Psoas muscle (tissue), 8 donors: Measurements from ENCODE around the gene SLC37A1. TPM values are rescaled to one million over a fixed set of nuclear protein-coding genes. Genes with fewer than 3 reads are reported as not detected.
A peak's percentile ranks its signal among the peaks of the same experiment; 100 is the strongest.

Experiments used
- ATAC-seq, 4 donors: fragments of 200-7000 bp; cut with Tn5 transposase; one replicate each; pipeline ENCODE4 v1.9.1; 2020; ENCODE audit warnings: moderate library complexity in 3 of 4, mild to moderate bottlenecking in 2 of 4
- DNase-seq, 2 donors: peaks; one replicate each; pipeline ENCODE4 v3.0.0-alpha.2; 2020
- H3K27ac ChIP-seq: fragments of 200-600 bp; one replicate; pipeline ENCODE4 v1.8.0; 2022
- H3K27me3 ChIP-seq, 3 donors: fragments of 200-600 bp in 1 of 3; one replicate each; pipeline versions ENCODE4 v1.6.1 to v1.8.0; 2013 to 2022; ENCODE audit warnings: low read length in 2 of 3, mild to moderate bottlenecking in 2 of 3, moderate library complexity in 1 of 3; ENCODE audit not compliant: insufficient read depth in 3 of 3
- H3K36me3 ChIP-seq, 2 donors: fragments of 200-600 bp in 1 of 2; one replicate each; pipeline versions ENCODE4 v1.6.1 to v1.8.0; 2013 to 2022; ENCODE audit warnings: low read depth in 1 of 2, mild to moderate bottlenecking in 1 of 2, moderate library complexity in 1 of 2; ENCODE audit not compliant: insufficient read depth in 1 of 2
- H3K4me1 ChIP-seq: fragments of 200-600 bp; one replicate; pipeline ENCODE4 v1.8.0; 2022
- H3K4me3 ChIP-seq: fragments of 200-600 bp; one replicate; pipeline ENCODE4 v1.8.0; 2022; ENCODE audit warnings: mild to moderate bottlenecking
- H3K9me3 ChIP-seq: fragments of 200-600 bp; one replicate; pipeline ENCODE4 v1.8.0; 2022
- CTCF ChIP-seq: fragments of 200-600 bp; IDR thresholded peaks from one replicate; pipeline ENCODE4 v1.8.0; 2022; ENCODE audit warnings: antibody characterized with exemption
- WGBS, 3 donors: extraction: QIAGEN DNeasy Blood & Tissue Kit; methylation state at CpG; one replicate each; pipeline versions ENCODE4 v1.1.6 to v1.1.7; 2013; 5-methylcytosine and 5-hydroxymethylcytosine counted together
- intact Hi-C, 2 donors: fragments of 100-400 bp; cut with DNase I; formaldehyde crosslinking; loops; one replicate each; pipeline versions ENCODE4 v1.11.0 to v1.14.2; 2022
- polyA plus RNA-seq, 3 donors: library from polyadenylated mRNA; stranded (reverse); fragments of 200-250 nt; gene quantifications; one replicate each; pipeline ENCODE4 v1.2.3, GENCODE V29; 2013
- total RNA-seq, 4 donors: library from RNA; stranded (reverse); fragmentation: NEBNext Ultra II Directional in 2 of 4; extraction: Animal tissue kit (Norgen Biotek cat#: 25700) in 2 of 4; gene quantifications; one replicate each; pipeline versions ENCODE4 v1.2.1 to v1.2.4, GENCODE V29; 2021 to 2023
- donor health status: healthy with polysubstance abuse.
- donor health status: DM: no; HTN: no; CAD: no; lungs with moderate emphysema.
- donor health status: Bipolar disorder and iron deficiency.
- donor health status: healthy.
- donor health status: DM: yes; HTN: yes; CAD: no.
- donor health status: DM: no; HTN: no; CAD: no.
- donor health status: DM: no; HTN: no; CAD: no.
- donor health status: DM: yes; HTN: yes; CAD: no.

The SLC37A1 gene
- total and polyA plus RNA-seq, 7 donors: 1.6 to 18.9 (median 8.0) TPM

GRCh38 chr21:42565886-42566523, 52.4 kb downstream of the SLC37A1 start:
- intact Hi-C loops: no loop called here
- no peak for TF ChIP-seq CTCF
- DNase-seq (no peak), ATAC-seq (no peak)
- no peaks in the 10 kb centered on the region for H3K27me3 ChIP-seq
- H3K4me1 ChIP-seq: no peaks in the 10 kb centered on the region
- no peaks in the 10 kb centered on the region for H3K9me3 ChIP-seq
- H3K4me3 ChIP-seq: no peak overlapping the region
- whole genome bisulfite sequencing, 3 donors: 89 to 95% (median 92%) methylated on average over 12 to 13 of the region's 13 CpGs
- H3K36me3 ChIP-seq: peaks cover 0 to 82% of the 10 kb centered on the region in 2 donors
- no peak overlapping the region for H3K27ac ChIP-seq

GRCh38 chr21:42566524-42567213, 53.0 kb downstream of the SLC37A1 start:
- no peak overlapping the region for H3K27ac ChIP-seq
- ATAC-seq (no peak), DNase-seq (no peak)
- H3K4me1 ChIP-seq: no peaks in the 10 kb centered on the region
- 83 to 86% (median 85%) methylated on average over 16 of the region's 16 CpGs for WGBS, 3 donors
- H3K9me3 ChIP-seq: no peaks in the 10 kb centered on the region
- peaks cover 0 to 80% of the 10 kb centered on the region in 2 donors for H3K36me3 ChIP-seq
- no peak overlapping the region for H3K4me3 ChIP-seq
- intact Hi-C loops: no loop called here
- H3K27me3 ChIP-seq: no peaks in the 10 kb centered on the region
- no peak for TF ChIP-seq CTCF

GRCh38 chr21:42567214-42567555, 53.5 kb downstream of the SLC37A1 start:
- 85 to 96% (median 93%) methylated on average over 10 of the region's 10 CpGs for WGBS, 3 donors
- no peaks in the 10 kb centered on the region for H3K4me1 ChIP-seq
- ATAC-seq (no peak), DNase-seq (no peak)
- H3K27ac ChIP-seq: no peak overlapping the region
- H3K9me3 ChIP-seq: no peaks in the 10 kb centered on the region
- no peaks in the 10 kb centered on the region for H3K27me3 ChIP-seq
- H3K36me3 ChIP-seq: peaks cover 0 to 80% of the 10 kb centered on the region in 2 donors
- no peak overlapping the region for H3K4me3 ChIP-seq
- TF ChIP-seq CTCF: no peak
- intact Hi-C loops: no loop called here

GRCh38 chr21:42567861-42568260, 54.2 kb downstream of the SLC37A1 start:
- 81 to 82% (median 81%) methylated on average over 14 of the region's 14 CpGs for WGBS, 3 donors
- TF ChIP-seq CTCF: no peak
- ATAC-seq (no peak), DNase-seq (peak in 1 of 2 donors; percentile 31)
- Histone ChIP-seq H3K27me3 (no peaks in the 10 kb centered on the region), H3K36me3 (peaks cover 0 to 79% of the 10 kb centered on the region in 2 donors), H3K4me3 (no peak overlapping the region), H3K9me3 (no peaks in the 10 kb centered on the region), H3K27ac (no peak overlapping the region), H3K4me1 (no peaks in the 10 kb centered on the region)
- intact Hi-C loops: no loop called here
